Progenitor cell of endocrine pancreas (in vitro differentiated cells): Measurements from ENCODE around the gene ELOA. TPM values are rescaled to one million over a fixed set of nuclear protein-coding genes. Genes with fewer than 3 reads are reported as not detected.

Source experiments
- DNase-seq: peaks from one replicate; pipeline ENCODE4 v3.0.0; 2021; ENCODE audit warnings: low spot score; ENCODE audit not compliant: unreplicated experiment
- H3K27ac Mint-ChIP-seq: 2 replicates; pipeline ENCODE4 v1.8.0; 2021; ENCODE audit warnings: mild to moderate bottlenecking, moderate library complexity, mixed read lengths
- H3K27me3 Mint-ChIP-seq: 2 replicates; pipeline ENCODE4 v1.8.0; 2021; ENCODE audit warnings: mixed read lengths
- H3K36me3 Mint-ChIP-seq: 2 replicates; pipeline ENCODE4 v1.8.0; 2022; ENCODE audit warnings: mixed read lengths; ENCODE audit not compliant: insufficient read depth
- H3K4me1 Mint-ChIP-seq: 2 replicates; pipeline ENCODE4 v1.8.0; 2021; ENCODE audit warnings: low read depth, mixed read lengths
- H3K4me3 Mint-ChIP-seq: 2 replicates; pipeline ENCODE4 v1.8.0; 2021; ENCODE audit warnings: low read depth, mild to moderate bottlenecking, moderate library complexity, mixed read lengths
- H3K9me3 Mint-ChIP-seq: 2 replicates; pipeline ENCODE4 v1.8.0; 2021; ENCODE audit warnings: low read depth, mixed read lengths
- total RNA-seq: library from RNA; stranded (reverse); gene quantifications from 2 replicates; pipeline ENCODE4 v1.2.1, GENCODE V29; 2021
- TF ChIP-seq, protein P1 (sequence below): fragments of 200-600 bp; sonication (generic); IDR thresholded peaks from one replicate; pipeline ENCODE4 v1.5.0; 2021; ENCODE audit warnings: antibody characterized with exemption, mild to moderate bottlenecking; ENCODE audit not compliant: unreplicated experiment

Gene ELOA
- total RNA-seq, 1 donor from 2014 or later = 37.5 TPM

DNA sequence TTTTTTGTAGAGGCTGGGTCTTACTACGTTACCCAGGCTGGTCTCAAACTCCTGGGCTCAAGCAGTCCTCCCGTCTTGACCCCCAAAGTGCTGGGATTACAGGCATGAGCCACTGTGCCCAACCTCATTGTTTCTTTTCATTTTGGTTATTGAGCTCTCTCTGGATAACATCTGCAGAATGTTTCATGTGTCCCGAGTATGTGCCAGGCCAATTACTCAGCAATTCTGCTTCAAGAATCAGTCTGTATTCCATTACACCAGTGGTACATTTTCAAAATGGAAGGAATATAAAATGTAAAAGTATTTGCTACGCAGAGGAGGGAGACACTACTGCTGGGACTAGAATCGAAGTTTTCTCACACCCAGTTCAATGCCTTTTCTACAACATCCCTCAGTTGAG lies 1.7 kb upstream of the ELOA start:
- H3K27ac Mint-ChIP-seq = no peak overlapping the region
- DNase-seq = no peak
- TF ChIP-seq, protein P1, sequence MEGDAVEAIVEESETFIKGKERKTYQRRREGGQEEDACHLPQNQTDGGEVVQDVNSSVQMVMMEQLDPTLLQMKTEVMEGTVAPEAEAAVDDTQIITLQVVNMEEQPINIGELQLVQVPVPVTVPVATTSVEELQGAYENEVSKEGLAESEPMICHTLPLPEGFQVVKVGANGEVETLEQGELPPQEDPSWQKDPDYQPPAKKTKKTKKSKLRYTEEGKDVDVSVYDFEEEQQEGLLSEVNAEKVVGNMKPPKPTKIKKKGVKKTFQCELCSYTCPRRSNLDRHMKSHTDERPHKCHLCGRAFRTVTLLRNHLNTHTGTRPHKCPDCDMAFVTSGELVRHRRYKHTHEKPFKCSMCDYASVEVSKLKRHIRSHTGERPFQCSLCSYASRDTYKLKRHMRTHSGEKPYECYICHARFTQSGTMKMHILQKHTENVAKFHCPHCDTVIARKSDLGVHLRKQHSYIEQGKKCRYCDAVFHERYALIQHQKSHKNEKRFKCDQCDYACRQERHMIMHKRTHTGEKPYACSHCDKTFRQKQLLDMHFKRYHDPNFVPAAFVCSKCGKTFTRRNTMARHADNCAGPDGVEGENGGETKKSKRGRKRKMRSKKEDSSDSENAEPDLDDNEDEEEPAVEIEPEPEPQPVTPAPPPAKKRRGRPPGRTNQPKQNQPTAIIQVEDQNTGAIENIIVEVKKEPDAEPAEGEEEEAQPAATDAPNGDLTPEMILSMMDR = no peak
- H3K9me3 Mint-ChIP-seq = no peaks in the 10 kb centered on the region
- peaks cover 24% of the 10 kb centered on the region for H3K4me1 Mint-ChIP-seq
- peaks cover 2% of the 10 kb centered on the region for H3K36me3 Mint-ChIP-seq
- H3K27me3 Mint-ChIP-seq = no peaks in the 10 kb centered on the region
- peak overlapping the region; percentile 81 for H3K4me3 Mint-ChIP-seq

DNA sequence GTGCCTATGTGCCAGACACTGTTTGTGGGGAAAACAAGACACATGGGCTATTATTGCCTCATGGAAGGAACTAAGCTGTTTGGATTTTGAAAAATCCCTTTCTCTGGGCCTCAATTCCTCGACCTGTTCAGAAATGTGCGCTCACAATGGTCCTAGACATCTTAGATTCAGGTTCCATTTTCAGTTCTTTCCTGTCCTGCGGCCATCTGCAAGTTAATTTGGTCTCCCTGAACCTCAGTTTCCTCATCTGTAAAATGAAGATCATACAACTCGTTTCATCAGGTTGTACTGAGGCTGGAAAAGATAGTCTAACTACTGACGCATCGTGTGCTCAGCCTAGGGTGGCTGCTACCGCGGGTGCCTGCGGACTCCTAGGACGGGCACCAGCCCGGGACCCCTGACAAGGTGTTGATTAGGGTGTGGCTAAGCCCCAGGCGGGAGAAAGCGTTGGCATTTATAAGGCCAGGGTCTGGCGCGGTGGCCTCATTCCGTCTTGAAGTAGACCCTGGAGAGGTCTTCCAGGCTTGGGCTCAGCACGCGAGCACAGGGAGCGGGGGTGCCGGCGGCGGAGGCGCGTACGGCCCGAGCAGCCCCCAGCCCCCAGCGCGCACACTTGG lies 493 bp upstream of the ELOA start:
- H3K4me1 Mint-ChIP-seq = peaks cover 26% of the 10 kb centered on the region
- TF ChIP-seq, protein P1 = no peak
- peak overlapping the region; percentile 81 for H3K4me3 Mint-ChIP-seq
- no peak for DNase-seq
- H3K36me3 Mint-ChIP-seq = peaks cover 3% of the 10 kb centered on the region
- H3K27ac Mint-ChIP-seq = peak overlapping the region; percentile 92
- no peaks in the 10 kb centered on the region for H3K27me3 Mint-ChIP-seq
- H3K9me3 Mint-ChIP-seq = no peaks in the 10 kb centered on the region

DNA sequence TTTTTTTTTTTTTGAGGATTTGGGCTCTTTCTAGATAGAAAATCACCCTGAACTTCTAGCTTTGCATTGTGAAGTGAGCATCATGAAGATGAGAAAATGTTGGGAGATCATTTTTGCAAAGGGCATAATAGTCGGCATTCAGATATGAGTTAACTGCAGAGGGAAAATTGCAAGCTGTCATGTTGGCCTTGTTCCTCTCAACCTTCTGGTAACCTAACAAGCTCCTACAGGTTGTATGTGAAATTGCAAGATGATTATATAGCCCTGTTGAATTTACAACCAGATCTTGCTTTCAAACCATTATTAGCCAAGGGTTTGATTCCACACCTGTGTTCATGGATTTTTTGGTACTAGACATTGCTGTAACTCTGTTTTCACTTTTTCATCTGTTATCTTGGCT lies 2.2 kb downstream of the ELOA start:
- no peak for DNase-seq
- no peak overlapping the region for H3K27ac Mint-ChIP-seq
- TF ChIP-seq, protein P1 = peak; percentile 51

DNA sequence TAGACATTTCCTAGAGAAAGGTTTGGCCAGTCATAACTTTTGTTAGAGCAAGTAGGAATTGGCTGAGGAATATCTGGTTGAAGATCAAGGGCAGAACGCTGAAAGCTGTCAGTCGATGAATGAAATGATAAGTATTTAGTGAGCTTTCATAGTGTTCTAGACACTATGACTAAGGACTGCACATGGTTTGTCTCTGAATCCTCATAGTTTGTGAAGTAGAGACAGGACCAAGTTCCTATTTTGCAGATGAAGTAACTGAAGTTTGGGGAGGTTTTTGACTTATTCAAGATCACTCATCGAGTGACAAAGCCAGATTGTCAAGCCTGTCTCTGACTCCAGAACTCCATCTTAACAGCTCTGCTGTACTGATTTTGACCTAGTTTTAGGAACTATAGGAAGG lies 4.7 kb downstream of the ELOA start:
- Mint-ChIP-seq H3K27me3 (no peaks in the 10 kb centered on the region), H3K4me1 (peaks cover 18% of the 10 kb centered on the region), H3K27ac (no peak overlapping the region), H3K4me3 (no peak overlapping the region), H3K9me3 (no peaks in the 10 kb centered on the region), H3K36me3 (peaks cover 14% of the 10 kb centered on the region)
- TF ChIP-seq, protein P1 = no peak
- DNase-seq = no peak

More for the DNA sequence above, 2.2 kb downstream of the ELOA start:
- Mint-ChIP-seq H3K36me3 (peaks cover 6% of the 10 kb centered on the region), H3K4me3 (peak overlapping the region; percentile 86), H3K9me3 (no peaks in the 10 kb centered on the region), H3K27me3 (no peaks in the 10 kb centered on the region), H3K4me1 (peaks cover 26% of the 10 kb centered on the region)

DNA sequence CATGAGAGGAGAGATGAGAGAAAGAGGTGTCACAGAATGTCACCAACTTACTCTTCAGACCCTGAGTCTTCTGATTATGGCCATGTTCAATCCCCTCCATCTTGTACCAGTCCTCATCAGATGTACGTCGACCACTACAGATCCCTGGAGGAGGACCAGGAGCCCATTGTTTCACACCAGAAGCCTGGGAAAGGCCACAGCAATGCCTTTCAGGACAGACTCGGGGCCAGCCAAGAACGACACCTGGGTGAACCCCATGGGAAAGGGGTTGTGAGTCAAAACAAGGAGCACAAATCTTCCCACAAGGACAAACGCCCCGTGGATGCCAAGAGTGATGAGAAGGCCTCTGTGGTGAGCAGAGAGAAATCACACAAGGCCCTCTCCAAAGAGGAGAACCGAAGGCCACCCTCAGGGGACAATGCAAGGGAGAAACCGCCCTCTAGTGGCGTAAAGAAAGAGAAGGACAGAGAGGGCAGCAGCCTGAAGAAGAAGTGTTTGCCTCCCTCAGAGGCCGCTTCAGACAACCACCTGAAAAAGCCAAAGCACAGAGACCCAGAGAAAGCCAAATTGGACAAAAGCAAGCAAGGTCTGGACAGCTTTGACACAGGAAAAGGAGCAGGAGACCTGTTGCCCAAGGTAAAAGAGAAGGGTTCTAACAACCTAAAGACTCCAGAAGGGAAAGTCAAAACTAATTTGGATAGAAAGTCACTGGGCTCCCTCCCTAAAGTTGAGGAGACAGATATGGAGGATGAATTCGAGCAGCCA lies 8.0 kb downstream of the ELOA start:
- H3K27ac Mint-ChIP-seq = peak overlapping the region; percentile 49
- TF ChIP-seq, protein P1 = peak; percentile 75
- no peaks in the 10 kb centered on the region for H3K9me3 Mint-ChIP-seq
- H3K4me1 Mint-ChIP-seq = peaks cover 2% of the 10 kb centered on the region
- H3K27me3 Mint-ChIP-seq = no peaks in the 10 kb centered on the region
- peak; percentile 27 for DNase-seq
- peaks cover 23% of the 10 kb centered on the region for H3K36me3 Mint-ChIP-seq
- H3K4me3 Mint-ChIP-seq = no peak overlapping the region
